Keratinocyte (primary cell): Measurements from ENCODE around the gene KIF25. TPM values are rescaled to one million over a fixed set of nuclear protein-coding genes. Genes with fewer than 3 reads are reported as not detected.

Experiments
- DNase-seq: peaks from one replicate; pipeline ENCODE4 v3.0.0-alpha.2; 2011; ENCODE audit warnings: low read depth, missing footprints, low spot score
- FAIRE-seq: peaks from 2 replicates; lab custom pipeline; 2011; peaks lifted over from hg19 to GRCh38; lab: Jason Lieb, UNC
- H2AFZ ChIP-seq: 2 replicates; pipeline ENCODE4 v1.6.0; 2012; ENCODE audit warnings: low read length, control low read depth, inconsistent platforms; ENCODE audit not compliant: control insufficient read depth
- H3K27ac ChIP-seq: 2 replicates; pipeline ENCODE4 v1.5.1; 2011; ENCODE audit warnings: low read length; ENCODE audit not compliant: control insufficient read depth, insufficient read depth
- H3K27me3 ChIP-seq: 3 replicates; pipeline ENCODE4 v1.6.0; 2011; ENCODE audit warnings: low read length; ENCODE audit not compliant: control insufficient read depth, insufficient read depth; ENCODE audit errors: extremely low read depth
- H3K36me3 ChIP-seq, 2 experiments: 2 replicates in 1 of 2; 3 replicates in 1 of 2; pipeline ENCODE4 v1.5.1; 2011; ENCODE audit warnings: low read length in 2 of 2, mild to moderate bottlenecking in 1 of 2; ENCODE audit not compliant: control insufficient read depth in 2 of 2, insufficient read depth in 2 of 2; ENCODE audit errors: extremely low read depth in 1 of 2
- H3K4me1 ChIP-seq: 3 replicates; pipeline ENCODE4 v1.5.1; 2011; ENCODE audit warnings: low read length; ENCODE audit not compliant: control insufficient read depth, insufficient read depth; ENCODE audit errors: extremely low read depth
- H3K4me2 ChIP-seq: 3 replicates; pipeline ENCODE4 v1.6.0; 2011; ENCODE audit warnings: low read depth, low read length; ENCODE audit not compliant: control insufficient read depth, insufficient read depth; ENCODE audit errors: extremely low read depth
- H3K4me3 ChIP-seq, 3 experiments: fragments of 200-600 bp in 1 of 3; sonication (generic) in 1 of 3; 2 replicates in 2 of 3; 3 replicates in 1 of 3; pipeline ENCODE4 v1.5.1; 2011 to 2016; ENCODE audit warnings: low read length in 3 of 3, mild to moderate bottlenecking in 3 of 3, control low read depth in 2 of 3, inconsistent platforms in 1 of 3, low read depth in 1 of 3, mixed read lengths in 1 of 3, mixed run types in 1 of 3, moderate library complexity in 1 of 3; ENCODE audit not compliant: control insufficient read depth in 2 of 3, insufficient read depth in 2 of 3; ENCODE audit errors: extremely low read depth in 1 of 3
- H3K79me2 ChIP-seq: 2 replicates; pipeline ENCODE4 v1.6.0; 2012; ENCODE audit warnings: low read length; ENCODE audit not compliant: control insufficient read depth, insufficient read depth
- H3K9ac ChIP-seq: 3 replicates; pipeline ENCODE4 v1.6.0; 2011; ENCODE audit warnings: low read length; ENCODE audit not compliant: control insufficient read depth, insufficient read depth; ENCODE audit errors: extremely low read depth
- H3K9me1 ChIP-seq: 3 replicates; pipeline ENCODE4 v1.6.0; 2011; ENCODE audit warnings: low read length; ENCODE audit not compliant: control insufficient read depth, insufficient read depth; ENCODE audit errors: extremely low read depth
- H3K9me3 ChIP-seq: 2 replicates; pipeline ENCODE4 v1.5.1; 2012; ENCODE audit warnings: low read depth, low read length; ENCODE audit not compliant: control insufficient read depth
- H4K20me1 ChIP-seq: 3 replicates; pipeline ENCODE4 v1.6.0; 2011; ENCODE audit warnings: low read length; ENCODE audit not compliant: control insufficient read depth, insufficient read depth; ENCODE audit errors: extremely low read depth
- EZH2 ChIP-seq: IDR thresholded peaks from one replicate; pipeline ENCODE4 v1.6.1; 2012; ENCODE audit warnings: inconsistent platforms, mild to moderate bottlenecking, low read length, moderate library complexity
- dilution Hi-C: fragments of 300-500 bp; cut with MboI; formaldehyde crosslinking; loops from one replicate; pipeline ENCODE4 v1.7.0; 2020; ENCODE audit warnings: low sequenced_read_pairs; ENCODE audit not compliant: extremely low pct_ligation_motif_present
- polyA plus RNA-seq, 5 experiments: library from polyadenylated mRNA; depleted of rRNA in 3 of 5; stranded (reverse) in 3 of 5; stranded (forward) in 1 of 5; unstranded in 1 of 5; fragments of >200 nt; gene quantifications; 1 replicate in 1 of 5; 2 replicates in 3 of 5; 3 replicates in 1 of 5; pipeline versions ENCODE4 v1.2.1 to v1.2.3, GENCODE V29; 2011 to 2012; ENCODE audit warnings: missing spikeins in 2 of 5, low read depth in 1 of 5, low replicate concordance in 1 of 5
- TF ChIP-seq, protein P1 (sequence below), 3 experiments: IDR thresholded peaks in 1 of 3; conservative IDR thresholded peaks in 1 of 3; optimal IDR thresholded peaks in 1 of 3; 2 replicates in 2 of 3; 3 replicates in 1 of 3; pipeline versions ENCODE3 to v1.5.1; 2011; ENCODE audit warnings: low read length in 3 of 3, mild to moderate bottlenecking in 3 of 3, moderate library complexity in 2 of 3, control low read depth in 1 of 3, inconsistent platforms in 1 of 3; ENCODE audit not compliant: insufficient read depth in 2 of 3; ENCODE audit errors: extremely low read depth in 1 of 3

KIF25 gene
- polyA plus RNA-seq, 1 donor (not counting 4 experiments of a cell fraction or from before 2014, with no cell fraction given), result not detected

DNA sequence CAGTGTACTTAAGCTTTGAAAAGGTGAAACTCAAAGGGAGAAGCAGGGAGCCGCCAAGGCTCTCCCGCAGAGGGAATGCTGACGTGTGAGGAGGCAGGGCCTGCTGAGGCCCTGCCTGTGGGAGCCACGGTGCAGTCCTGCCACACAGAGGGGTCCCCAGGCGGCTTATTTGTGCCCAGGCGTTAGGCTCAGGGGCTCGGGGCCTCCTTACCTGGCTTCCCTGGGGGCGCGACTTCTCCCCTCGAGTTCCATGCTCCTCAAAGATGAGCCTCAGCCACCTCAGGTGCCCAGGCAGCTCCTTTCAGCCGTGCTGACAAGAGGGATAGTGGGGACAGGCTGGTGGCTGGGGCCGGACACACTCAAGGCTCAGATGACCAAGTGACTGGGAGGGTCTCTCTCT is 2.2 kb upstream of the KIF25 start:
- dilution Hi-C loops, result no loop called here
- Histone ChIP-seq H3K4me3 (no peak overlapping the region), H4K20me1 (no peaks in the 10 kb centered on the region), H3K9me3 (no peaks in the 10 kb centered on the region), H2AFZ (no peak overlapping the region), H3K4me1 (no peaks in the 10 kb centered on the region), H3K27ac (no peak overlapping the region), H3K9me1 (no peaks in the 10 kb centered on the region), H3K4me2 (no peak overlapping the region), H3K9ac (no peak overlapping the region), H3K79me2 (no peaks in the 10 kb centered on the region), H3K27me3 (peaks cover 30% of the 10 kb centered on the region), H3K36me3 (no peaks in the 10 kb centered on the region)
- FAIRE-seq, result no peak
- no peak for TF ChIP-seq EZH2
- TF ChIP-seq, protein P1, sequence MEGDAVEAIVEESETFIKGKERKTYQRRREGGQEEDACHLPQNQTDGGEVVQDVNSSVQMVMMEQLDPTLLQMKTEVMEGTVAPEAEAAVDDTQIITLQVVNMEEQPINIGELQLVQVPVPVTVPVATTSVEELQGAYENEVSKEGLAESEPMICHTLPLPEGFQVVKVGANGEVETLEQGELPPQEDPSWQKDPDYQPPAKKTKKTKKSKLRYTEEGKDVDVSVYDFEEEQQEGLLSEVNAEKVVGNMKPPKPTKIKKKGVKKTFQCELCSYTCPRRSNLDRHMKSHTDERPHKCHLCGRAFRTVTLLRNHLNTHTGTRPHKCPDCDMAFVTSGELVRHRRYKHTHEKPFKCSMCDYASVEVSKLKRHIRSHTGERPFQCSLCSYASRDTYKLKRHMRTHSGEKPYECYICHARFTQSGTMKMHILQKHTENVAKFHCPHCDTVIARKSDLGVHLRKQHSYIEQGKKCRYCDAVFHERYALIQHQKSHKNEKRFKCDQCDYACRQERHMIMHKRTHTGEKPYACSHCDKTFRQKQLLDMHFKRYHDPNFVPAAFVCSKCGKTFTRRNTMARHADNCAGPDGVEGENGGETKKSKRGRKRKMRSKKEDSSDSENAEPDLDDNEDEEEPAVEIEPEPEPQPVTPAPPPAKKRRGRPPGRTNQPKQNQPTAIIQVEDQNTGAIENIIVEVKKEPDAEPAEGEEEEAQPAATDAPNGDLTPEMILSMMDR (optimal IDR thresholded peaks at IDR 0.05 in 1 of 3, IDR thresholded peaks at IDR 0.05 in 1 of 3, conservative IDR thresholded peaks at IDR 0.05 in 1 of 3; ENCODE audit: extremely low read depth in 1 of 3, insufficient read depth in 2 of 3, low read length in 3 of 3), result no peak
- no peak for DNase-seq

DNA sequence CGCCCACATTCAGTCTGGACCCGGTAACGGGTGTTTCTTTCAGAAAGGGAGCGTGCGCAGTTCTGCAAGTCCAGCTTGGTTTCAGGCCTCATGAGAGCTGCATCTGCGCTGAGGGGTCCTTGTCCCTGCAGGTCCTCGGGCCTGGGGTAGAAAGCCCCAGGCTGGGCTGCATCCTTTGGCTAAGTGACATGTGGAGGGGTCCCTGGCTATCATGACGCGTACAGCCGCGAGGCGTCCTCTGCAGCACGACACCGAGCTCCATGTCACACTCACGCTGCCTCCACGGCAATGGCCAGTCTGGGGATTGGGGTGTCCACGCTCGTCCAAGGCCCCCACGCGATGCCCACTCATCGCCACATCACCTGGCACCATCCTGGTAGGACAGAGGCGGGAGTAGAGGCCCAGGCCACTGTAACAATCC is 1.7 kb upstream of the KIF25 start:
- dilution Hi-C loops, result no loop called here
- FAIRE-seq, result no peak

More for the DNA sequence above, 1.7 kb upstream of the KIF25 start:
- H2AFZ ChIP-seq, result no peak overlapping the region
- peaks cover 30% of the 10 kb centered on the region for H3K27me3 ChIP-seq
- H4K20me1 ChIP-seq, result no peaks in the 10 kb centered on the region
- DNase-seq, result no peak
- H3K9me3 ChIP-seq, result no peaks in the 10 kb centered on the region
- H3K36me3 ChIP-seq, result no peaks in the 10 kb centered on the region
- TF ChIP-seq EZH2, result no peak
- TF ChIP-seq, protein P1 (optimal IDR thresholded peaks at IDR 0.05 in 1 of 3, IDR thresholded peaks at IDR 0.05 in 1 of 3, conservative IDR thresholded peaks at IDR 0.05 in 1 of 3; ENCODE audit: extremely low read depth in 1 of 3, insufficient read depth in 2 of 3, low read length in 3 of 3), result no peak
- H3K27ac ChIP-seq, result no peak overlapping the region
- no peak overlapping the region for H3K4me3 ChIP-seq
- no peaks in the 10 kb centered on the region for H3K4me1 ChIP-seq
- H3K79me2 ChIP-seq, result no peaks in the 10 kb centered on the region
- no peak overlapping the region for H3K9ac ChIP-seq
- no peaks in the 10 kb centered on the region for H3K9me1 ChIP-seq
- no peak overlapping the region for H3K4me2 ChIP-seq
